ENCODE measurements around the gene STARD9.
"Not testable (repeated sequence)": the region's sequence is repeated elsewhere in the genome, so short reads cannot be mapped to it uniquely, and the experiment has no call there.

STARD9 gene

DNA sequence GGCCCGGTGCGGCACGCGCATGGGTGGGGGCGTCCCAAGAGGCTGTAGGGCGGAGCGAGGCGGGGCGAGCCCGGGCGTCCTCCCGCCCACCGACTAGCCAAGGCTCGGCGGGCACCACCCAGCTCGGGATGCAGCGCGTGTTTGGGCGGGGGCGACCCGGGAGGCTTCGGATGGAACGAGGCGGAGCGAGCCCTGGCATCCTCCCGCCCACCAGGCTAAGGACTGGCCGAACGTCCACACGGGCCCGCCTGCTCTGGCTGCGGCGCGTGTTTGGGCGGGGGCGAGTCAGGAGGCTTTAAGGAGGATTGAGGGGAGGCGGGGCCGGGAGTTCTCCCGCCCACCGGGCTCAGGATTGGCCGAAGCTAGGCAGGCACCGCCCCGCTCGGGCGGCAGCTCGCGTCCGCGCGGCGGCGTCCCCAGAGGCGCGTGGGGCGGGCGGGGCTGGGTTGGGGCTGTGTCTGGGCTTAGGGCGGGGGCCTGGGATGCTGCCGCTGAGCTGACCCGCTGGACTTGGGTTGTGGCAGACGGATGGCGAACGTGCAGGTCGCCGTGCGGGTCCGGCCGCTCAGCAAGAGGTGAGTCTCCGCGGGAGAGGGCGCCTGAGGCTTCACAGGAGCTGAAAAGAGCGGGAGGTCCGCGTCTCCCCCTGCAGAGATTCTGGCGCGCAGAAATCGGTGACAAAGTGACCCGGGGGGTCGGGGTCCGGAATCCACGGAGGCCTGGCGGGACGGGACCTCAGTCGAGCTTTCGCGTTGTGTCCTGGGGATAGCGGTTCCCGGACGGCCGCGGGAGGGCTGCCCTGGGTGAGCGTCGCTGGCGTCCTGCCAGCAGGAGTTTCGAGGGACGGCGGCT lies at the start of gene STARD9:
Gene STARD9 (plus strand): TSS at position 419 of the 852 bp plus-strand sequence. CDS start 110 bp downstream, at position 529.
- DNase-seq (ENCODE audit: low read depth in 2 of 2): peak; percentile 96

DNA sequence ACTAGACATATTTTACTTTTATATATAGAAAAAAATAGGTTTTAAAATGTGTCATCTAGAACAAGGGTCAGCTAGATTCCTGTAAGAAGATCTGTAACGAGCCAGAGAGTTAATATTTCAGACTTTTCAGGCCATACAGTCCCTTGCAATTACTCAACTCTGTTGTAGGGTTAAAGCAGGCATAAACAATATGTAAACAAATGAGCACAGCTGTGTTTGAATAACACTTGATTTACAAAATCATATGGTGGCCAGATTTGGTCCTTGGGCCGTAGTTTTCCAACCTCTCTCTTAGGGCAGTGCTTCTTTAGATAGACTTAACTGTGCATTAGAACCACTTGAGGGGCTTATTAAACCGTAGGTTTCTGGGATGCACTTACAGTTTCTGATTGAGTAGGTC lies 46.4 kb upstream of the STARD9 start:
- no peak for DNase-seq (ENCODE audit: low read depth in 2 of 2)

DNA sequence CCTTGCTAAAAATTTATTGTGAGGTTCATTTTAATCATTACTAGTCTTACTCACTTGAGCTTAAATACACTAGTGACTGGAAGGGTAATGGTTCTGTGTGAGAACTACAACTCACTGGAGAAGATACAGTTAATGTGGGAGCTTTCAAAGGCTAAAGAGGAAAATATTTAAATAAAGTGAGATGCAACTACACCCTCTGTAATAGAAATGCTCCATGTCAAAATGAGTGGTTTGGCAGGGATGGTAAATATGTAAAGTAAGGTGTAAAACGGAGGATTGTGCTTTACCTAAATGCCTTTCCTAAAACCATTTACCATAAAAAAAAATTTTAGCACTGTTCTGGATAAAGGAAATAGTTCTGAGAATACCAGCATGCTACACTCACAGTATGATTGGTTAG lies 42.2 kb upstream of the STARD9 start:
- DNase-seq (ENCODE audit: low read depth in 2 of 2): no peak

DNA sequence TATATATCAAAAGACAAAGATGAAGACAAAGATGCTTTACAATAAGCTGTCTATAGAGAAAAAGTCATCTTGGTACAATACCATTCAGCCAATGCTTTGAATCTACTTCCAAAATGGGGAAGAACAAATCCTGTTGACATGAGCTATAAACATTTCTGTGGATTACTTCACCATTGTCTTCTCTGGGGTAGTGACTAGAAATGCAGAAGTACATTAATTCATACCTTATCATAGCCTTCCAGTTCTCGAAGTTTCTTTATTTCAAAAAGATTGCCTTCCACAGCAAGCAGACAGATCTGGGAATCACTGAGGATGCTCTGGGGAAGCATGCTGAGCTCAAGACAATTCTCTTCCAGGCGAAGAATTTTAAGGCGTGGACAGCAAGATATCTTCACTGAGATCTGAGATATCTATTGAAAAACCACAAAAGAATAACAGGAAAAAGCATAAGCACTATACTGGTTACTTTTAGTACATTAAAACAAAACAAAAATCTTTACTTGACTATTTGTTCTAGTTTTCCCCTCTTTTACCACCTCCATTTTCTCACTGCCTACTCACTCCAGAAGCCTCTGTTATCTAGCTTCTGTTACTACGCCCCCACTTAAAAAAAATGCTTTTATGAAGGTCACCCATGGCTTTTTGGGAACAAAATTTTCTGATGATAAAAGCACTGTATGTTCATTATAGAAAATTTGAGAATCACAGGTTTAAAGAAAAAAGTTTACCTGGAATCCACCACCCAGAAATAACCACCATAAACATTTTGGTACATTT lies 30.4 kb upstream of the STARD9 start:
- no peak for DNase-seq (ENCODE audit: low read depth in 2 of 2)

DNA sequence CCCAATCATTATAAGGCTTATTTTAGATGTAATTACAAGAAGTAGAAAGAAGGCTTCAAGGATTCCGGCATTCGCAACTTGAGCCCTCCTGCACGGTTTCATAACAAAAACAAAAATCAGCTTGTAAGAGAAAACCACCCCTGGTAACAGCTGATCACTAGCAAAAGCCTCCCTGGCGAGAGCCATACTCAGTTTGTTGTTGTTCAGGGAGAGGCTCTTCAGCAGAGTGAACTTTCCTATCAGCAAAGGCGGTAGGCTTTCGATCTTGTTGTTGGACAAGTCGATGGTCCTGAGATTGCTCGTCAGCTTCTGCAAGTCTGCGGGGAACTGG lies 27.5 kb upstream of the STARD9 start:
- DNase-seq (ENCODE audit: low read depth in 2 of 2): peak in 1 of 2 experiments; percentile 1

DNA sequence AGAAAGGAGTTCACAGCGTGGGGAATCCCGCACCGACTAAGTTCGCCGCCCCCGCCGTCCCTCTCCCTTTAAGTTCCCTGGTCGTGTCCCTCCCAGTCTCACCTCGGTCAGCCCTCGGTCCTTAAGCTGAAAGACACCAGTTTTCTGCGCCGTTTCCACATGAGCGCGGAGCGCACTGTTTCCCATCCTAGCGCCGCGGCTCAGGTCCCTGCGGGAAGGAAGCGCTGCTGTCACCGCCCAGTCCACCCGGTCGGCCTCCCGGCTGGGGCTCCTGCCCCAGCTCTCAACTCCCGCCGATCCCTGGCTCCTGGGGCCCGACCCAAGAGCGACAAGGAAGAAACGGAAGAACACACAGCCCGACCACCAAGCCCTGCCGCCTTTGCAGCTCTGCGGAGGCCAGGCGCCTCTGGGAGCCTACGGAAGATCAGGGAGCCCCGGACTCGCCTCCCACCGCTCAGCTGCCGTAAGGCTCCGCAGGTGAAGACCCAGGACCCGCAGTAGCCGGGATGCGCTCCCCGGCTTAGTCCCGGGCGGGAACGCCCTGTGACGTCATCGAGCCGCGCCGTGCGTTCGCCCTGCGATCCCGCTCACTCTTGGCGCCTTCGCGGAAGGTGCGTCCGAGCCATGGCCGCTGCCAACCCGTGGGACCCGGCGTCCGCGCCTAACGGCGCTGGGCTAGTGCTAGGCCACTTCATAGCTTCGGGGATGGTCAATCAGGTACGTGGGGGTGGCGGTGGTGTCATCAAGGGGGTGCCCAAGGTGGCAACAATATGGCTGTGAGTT lies 27.0 kb upstream of the STARD9 start, which contains the start of the genes HAUS2 and LRRC57:
Gene HAUS2 (plus strand): TSS at position 590 of the 783 bp plus-strand sequence. CDS start 35 bp downstream, at position 625.
Gene LRRC57 (minus strand): TSS at position 545 of the 783 bp plus-strand sequence. CDS start 359 bp downstream, at position 186.
- peak; percentile 35 to 53 for DNase-seq (ENCODE audit: low read depth in 2 of 2)

DNA sequence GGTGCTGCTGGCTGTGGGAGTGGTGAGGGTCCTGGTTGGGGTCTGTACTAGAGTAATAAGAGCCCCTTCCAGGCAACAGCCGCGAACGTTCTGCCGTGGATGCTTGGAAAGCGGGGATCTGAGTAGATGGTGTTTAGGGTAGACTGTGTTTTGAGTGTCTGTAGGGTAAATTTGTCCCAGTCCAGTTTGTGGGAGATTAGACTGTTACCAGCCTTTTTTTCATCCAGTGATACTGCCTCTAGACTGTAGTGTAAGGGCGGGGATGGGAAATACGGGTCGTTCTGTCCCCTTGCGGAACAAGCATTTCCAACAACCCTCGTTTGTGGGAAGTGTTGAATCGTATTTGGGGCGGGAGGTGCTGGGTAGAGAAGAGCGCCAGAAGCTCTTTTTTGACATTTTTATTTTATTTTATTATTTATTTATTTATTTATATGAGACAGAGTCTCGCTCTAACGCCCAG lies 26.3 kb upstream of the STARD9 start:
- DNase-seq (ENCODE audit: low read depth in 2 of 2): peak in 1 of 2 experiments; percentile 1

DNA sequence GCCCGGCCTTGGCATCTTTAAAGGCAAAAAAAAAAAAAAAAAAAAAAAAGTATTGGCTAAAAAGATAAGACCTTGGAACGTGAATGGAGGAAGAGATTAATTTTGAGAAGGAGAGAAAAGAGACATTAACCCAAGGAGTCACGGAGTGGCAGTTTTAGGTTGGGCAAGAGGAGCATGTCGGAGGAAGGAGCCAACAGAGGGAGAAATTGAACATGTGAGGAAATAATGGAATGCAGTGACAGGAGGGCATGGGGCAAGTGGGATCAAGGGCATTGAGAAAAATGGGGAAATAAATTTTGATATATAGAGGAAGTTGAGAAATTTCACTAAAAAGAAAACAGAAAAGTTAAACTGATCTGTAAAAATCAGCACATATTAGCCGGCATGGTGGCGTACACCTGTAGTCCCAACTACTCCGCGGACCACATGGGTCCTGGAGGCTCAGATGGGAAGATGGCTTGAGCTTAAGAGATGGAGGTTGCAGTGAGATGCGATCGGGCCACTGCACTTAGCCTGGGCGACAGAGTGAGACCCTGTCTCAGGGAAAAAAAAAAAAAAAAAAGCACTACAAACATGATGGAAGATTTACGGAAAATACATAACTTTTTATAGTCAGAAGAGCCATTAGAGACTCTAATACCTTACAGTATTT lies 25.5 kb upstream of the STARD9 start:
- no peak for DNase-seq (ENCODE audit: low read depth in 2 of 2)

DNA sequence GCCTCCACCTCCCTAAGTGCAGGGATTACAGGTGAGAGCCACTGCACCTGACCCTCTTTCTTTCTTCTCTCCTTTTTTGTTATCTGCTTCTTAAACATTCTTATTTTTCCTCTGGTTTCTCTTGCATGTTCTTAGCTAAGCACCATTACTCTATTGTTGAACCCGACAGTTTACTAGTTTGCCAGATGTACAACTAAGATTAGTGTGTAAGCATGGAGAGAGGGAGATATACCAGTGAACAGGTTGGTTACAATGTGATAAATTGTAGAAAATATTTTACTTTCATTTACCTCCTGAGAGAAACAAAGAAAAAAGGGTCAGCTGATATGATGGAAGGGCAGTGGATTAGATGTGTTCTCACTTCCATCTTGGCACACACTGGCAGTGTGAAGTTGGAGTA lies 21.9 kb upstream of the STARD9 start:
- no peak for DNase-seq (ENCODE audit: low read depth in 2 of 2)

DNA sequence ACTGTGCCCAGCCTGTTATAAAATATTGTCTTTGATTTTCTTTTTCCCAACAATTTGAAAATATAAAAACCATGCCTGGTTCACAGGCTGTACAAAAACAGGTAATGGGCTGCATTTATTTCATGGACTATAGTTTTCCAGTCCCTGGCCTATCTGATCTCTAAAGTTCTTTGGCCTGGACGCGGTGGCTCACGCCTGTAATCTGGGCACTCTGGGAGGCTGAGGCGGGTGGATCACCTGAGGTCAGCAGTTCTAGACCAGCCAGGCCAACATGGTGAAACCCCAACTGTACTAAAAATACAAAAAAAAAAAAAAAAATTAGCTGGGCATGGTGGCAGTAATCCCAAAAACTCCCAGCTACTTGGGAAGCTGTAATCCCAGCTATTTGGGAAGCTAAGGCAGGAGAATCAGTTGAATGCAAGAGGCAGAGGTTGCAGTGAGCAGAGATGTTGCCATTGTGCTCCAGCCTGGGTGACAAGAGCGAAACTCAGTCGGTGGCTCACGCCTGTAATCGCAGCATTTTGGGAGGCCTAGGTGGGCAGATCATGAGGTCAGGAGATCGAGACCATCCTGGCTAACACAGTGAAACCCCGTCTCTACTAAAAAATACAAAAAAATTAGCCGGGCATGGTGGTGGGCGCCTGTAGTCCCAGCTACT lies 18.7 kb upstream of the STARD9 start:
- not testable (repeated sequence) for DNase-seq (ENCODE audit: low read depth in 2 of 2)

DNA sequence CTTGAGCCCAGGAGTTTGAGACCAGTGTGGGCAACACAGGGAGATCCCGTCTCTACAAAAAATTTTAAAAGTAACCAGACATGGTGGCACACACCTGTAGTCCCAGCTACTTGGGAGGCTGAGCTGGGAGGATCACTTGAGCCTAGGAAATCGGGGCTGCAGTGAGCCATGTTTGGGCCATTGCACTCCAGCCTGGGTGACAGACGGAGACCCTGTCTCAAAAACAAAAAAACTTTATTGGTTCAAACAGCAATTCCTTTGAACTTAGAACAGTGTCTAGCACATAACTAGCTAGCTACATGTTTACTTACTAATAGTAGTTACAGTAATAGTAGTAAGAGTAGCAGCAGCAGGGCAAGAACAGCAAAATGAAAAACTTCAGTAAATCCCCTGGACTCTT lies 16.7 kb upstream of the STARD9 start:
- no peak for DNase-seq (ENCODE audit: low read depth in 2 of 2)

DNA sequence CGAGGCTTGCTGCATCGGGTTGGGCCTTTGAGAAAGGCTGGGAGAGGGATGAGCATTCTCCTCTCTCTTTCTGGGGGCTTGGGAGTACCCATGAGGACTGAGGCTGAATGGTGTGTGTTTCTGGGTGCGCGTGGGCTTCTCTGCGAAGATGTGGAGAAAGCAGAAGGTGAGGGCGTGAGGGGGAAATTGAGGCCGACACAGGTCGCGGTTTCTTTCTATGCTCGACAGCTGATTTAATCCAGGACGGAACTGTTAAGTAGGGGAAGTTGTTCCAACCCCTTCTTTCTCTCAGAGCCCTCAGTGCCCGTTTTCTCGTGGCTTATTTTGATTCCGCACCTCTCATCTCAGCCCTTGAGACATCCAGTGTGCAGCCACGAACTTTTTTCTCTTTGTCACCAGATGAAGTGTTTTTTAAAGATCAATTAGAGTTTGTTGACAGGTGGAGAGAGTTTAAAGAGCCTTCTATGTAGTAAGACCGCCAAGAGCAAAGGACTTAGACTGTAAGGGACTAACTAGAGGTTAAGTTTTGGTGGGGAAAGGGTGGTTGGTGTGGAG lies 711 bp downstream of the STARD9 start:
- no peak for DNase-seq (ENCODE audit: low read depth in 2 of 2)

DNA sequence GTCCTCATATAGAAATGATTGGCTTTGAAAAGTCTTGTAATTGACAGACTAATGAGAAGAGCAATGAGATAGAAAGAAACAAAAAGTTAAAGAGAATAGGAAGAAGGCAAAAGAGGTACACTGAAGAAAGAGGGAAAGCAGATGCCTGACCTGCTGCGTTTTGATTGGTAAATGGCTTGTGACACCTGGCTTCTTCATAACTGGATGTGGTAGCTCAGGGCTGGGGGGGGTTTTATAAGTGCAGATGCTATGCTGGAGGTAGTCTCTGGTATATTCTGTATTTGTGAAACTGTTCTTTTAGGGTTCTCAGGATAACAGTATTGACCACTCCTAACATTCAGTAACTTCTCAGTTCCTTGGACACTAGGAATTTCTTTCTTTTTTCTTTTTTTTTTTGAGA lies 1.4 kb downstream of the STARD9 start:
- DNase-seq (ENCODE audit: low read depth in 2 of 2): no peak

DNA sequence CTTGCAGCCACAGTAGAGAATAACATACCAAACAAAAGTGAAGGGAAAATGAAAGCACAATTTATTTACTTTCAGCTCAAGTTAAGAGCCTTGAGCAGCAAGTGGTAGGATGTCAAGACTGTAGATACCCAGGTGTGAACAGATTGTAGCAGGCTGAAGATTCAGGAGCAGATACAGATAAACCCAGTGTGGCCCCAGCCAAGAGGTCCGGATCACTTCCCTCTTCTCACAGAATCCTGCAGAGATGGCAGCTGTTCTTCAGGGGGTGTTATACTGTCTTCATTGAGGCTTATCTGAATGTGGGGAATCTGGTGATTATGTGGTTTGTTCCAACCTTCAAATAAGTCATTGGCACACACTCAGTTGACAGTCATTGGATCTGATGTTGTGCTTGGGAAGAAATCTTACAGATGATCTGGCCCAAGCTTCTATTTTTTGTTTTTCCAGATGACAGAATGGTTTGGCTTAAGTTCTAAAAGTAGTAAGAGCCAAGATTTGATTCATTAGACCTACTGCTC lies 2.2 kb downstream of the STARD9 start:
- peak; percentile 60 to 66 for DNase-seq (ENCODE audit: low read depth in 2 of 2)

DNA sequence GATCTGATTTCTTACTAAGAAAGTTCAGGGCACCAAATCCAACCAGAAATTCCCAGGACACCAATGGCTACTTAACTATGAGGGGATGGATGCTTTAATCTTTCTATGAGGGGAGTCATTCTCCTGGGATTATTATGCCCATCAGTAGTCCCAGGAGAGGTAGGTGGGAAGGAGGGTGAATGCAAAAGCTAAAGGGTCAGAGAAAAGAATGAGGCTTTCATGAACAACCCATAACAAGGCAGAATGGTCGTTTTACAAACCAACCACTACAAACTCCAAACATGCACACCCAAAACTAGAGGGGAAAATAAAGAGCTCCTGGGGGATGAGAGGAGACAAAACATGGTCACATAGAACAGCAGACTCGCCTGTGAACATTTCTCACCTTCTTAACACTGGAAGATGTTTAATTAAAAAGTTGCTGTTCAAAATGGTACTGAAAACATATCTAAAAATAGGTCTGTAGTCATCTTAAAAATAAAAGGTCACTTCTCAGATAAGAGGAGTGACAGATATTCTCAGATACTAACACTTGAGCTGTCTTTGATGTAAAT lies 3.7 kb downstream of the STARD9 start:
- no peak for DNase-seq (ENCODE audit: low read depth in 2 of 2)

DNA sequence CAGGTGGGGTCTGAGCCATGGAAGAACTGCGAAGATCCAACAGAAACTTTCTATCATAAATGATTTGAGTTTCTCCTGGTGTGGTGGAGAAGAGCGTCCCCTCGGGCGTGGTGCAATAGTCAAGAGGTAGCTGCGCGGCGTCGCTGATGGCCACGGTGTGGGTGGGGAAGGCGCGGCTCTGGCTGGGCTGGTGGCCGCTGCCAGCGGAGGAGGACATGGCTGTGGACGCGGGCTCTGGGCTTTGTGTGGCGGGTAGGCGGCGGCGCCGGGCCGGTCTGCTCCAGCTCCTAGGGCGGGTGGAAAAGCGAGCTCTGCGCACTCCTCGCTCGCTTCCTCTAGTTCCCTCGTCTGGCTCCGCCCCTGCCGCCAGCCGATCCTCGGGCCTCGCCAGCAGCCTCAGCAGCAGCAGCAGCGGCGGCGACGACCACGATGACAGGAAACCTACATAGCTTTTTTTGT lies 5.9 kb downstream of the STARD9 start:
- DNase-seq (ENCODE audit: low read depth in 2 of 2): no peak

DNA sequence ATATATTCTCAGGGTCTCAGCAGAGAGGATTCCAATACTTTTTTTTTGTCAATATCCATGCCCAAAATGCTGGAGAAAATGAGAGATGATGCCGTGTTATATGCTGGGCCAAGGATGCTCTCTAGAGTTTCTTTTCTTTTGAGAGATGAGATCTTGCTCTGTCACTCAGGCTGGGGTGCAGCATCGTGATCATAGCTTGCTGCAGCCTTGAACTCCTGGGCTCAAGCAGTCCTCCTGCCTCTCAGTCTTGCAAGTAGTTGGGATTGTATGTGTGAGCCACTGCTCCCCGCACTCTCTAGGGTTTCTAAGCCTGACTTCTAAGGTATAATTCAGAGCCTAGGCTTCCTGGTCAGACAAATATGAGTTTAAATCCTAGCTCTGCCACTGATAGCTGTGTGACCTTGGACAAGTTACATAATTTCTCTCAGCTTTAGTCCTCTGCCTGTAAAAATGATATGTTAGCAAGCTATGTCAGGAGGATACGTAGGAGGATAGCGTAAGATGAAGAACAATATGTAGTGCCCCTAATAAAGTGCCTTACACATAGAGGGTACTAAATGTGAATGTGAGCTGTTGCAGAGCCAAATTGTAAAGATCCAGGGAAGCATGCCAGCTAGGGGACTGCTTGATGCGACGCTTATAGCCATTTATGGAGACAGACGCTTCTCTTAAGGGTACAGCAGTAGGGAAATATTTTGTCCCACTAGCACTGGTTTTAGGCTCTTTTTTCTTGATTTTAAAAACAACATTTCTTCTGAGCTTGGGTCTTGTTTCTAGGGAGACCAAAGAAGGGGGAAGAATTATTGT lies 7.4 kb downstream of the STARD9 start:
- DNase-seq (ENCODE audit: low read depth in 2 of 2): no peak

DNA sequence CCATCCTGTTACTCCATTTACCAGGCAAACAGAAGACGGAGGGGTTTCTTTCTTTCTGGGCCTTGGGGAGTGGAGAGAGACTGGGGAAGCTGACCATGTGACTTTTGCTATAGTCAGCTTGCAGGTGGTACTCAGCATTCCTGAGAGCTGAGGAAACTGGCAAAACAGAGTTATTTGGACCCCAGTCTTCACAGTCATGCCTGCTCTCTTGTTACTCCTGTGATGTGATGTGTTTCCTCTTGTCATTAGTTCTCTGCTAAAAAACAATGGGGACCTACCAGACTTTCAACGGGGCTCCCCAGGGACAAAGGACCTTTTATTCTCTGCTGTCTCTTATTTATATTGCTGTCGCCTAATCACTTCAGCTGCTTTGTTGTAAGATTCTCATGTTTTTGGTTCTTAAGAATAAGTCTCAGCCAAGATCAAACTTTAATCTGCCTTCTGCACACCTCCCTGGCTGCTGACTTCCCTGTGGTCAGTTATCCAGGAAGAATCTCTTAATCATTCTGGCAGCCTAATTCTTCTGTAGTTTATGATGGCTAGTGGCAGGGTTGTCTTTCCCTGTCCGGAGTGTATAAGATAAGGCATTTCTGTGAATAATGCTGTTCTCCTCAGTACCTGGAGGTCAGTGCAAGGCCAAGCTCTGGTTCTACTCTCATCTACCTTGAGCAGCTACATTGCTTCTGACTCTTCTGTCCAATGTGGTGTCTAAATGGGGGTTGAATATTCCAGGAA lies 8.8 kb downstream of the STARD9 start:
- DNase-seq (ENCODE audit: low read depth in 2 of 2): no peak

All from fibroblast of skin of left biceps (primary cell).